ENCODE results near the gene PCBP2. TPM values are rescaled to one million over a fixed set of nuclear protein-coding genes. Genes with fewer than 3 reads are reported as not detected.
"Not testable (repeated sequence)": the region's sequence is repeated elsewhere in the genome, so short reads cannot be mapped to it uniquely, and the experiment has no call there.

PCBP2 gene
- polyA plus RNA-seq, 10 donors: 505 to 651 (median 595) TPM

- DNase-seq: no peak
These were observed 21.8 kb upstream of the PCBP2 start for GRCh38 chr12:53430116-53430515.

- no peak for DNase-seq
These were observed 20.7 kb upstream of the PCBP2 start for GRCh38 chr12:53431187-53431586.

- DNase-seq: not testable (repeated sequence)
These were observed 16.6 kb upstream of the PCBP2 start for GRCh38 chr12:53435326-53435725.

GRCh38 chr12:53439582-53439981 is 12.3 kb upstream of the PCBP2 start:
- DNase-seq: not testable (repeated sequence)

- DNase-seq: peak; percentile 98 to 100 (median 99)
These were observed 10.7 kb upstream of the PCBP2 start, which contains the start of gene PRR13 for GRCh38 chr12:53441040-53441833. Gene PRR13, plus strand, starts transcription at chr12:53441734. Its CDS starts 981 bp downstream, at chr12:53442715.

- no peak for DNase-seq
These were observed 7.9 kb upstream of the PCBP2 start for GRCh38 chr12:53443955-53444354.

GRCh38 chr12:53444593-53445325 is 7.1 kb upstream of the PCBP2 start:
- DNase-seq: not testable (repeated sequence)

- DNase-seq: no peak
These were observed 966 bp upstream of the PCBP2 start for GRCh38 chr12:53450936-53451335.

- peak; percentile 82 to 94 (median 90) for DNase-seq
These were observed 516 bp downstream of the PCBP2 start for GRCh38 chr12:53452159-53453077.

GRCh38 chr12:53453953-53454640 is 2.2 kb downstream of the PCBP2 start:
- no peak for DNase-seq

- DNase-seq: no peak
These were observed 2.8 kb downstream of the PCBP2 start for GRCh38 chr12:53454707-53455106.

GRCh38 chr12:53456654-53457366 is 4.9 kb downstream of the PCBP2 start:
- DNase-seq: no peak

GRCh38 chr12:53459097-53459496 is 7.2 kb downstream of the PCBP2 start:
- no peak for DNase-seq

GRCh38 chr12:53461059-53461458 is 9.2 kb downstream of the PCBP2 start:
- DNase-seq: no peak

- no peak for DNase-seq
These were observed 9.7 kb downstream of the PCBP2 start for GRCh38 chr12:53461591-53461990.

- no peak for DNase-seq
These were observed 11.0 kb downstream of the PCBP2 start for GRCh38 chr12:53462935-53463334.

GRCh38 chr12:53463802-53464560 is 12.1 kb downstream of the PCBP2 start:
- no peak for DNase-seq

- DNase-seq: no peak
These were observed 12.9 kb downstream of the PCBP2 start for GRCh38 chr12:53464685-53465418.

- DNase-seq: no peak
These were observed 13.8 kb downstream of the PCBP2 start for GRCh38 chr12:53465679-53466078.

All from muscle of back (tissue), 11 donors.